Daoy (cell line): ENCODE measurements around the gene CORIN. TPM values are rescaled to one million over a fixed set of nuclear protein-coding genes. Genes with fewer than 3 reads are reported as not detected.

Experiments
- DNase-seq: peaks from one replicate; pipeline ENCODE4 v3.0.0-alpha.2; 2015; ENCODE audit warnings: low read depth
- total RNA-seq: library from RNA; depleted of rRNA; stranded (reverse); fragments of >200 nt; shearing (Covaris generic); gene quantifications from 2 replicates; pipeline ENCODE4 v1.2.3, GENCODE V29; 2014

Gene CORIN
- total RNA-seq, 1 experiment from 2014 or later: not detected

DNA sequence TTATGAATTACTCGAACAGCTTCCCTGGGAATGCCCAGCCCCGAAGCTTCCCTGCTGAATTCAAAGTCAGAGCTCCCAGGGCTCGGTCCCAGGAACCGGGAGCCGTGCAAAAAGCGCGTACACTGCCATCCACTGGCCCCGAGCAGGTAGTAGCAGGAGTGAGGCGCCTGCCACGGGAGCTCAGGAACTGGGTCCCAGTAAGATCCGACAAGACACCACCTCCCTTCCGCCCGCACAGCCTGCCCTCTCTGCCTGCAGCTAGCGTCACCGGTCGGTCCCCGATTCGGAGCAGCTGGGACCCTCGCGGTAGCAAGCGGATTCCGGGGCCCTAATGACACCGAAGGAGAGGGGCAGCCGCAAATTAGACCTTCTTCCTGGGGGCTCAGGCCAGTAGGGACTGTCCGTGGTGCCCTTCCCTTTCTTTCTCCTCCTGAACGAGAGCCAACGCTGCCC lies 1.2 kb downstream of the CORIN start:
- peak; percentile 86 for DNase-seq

- no peak for DNase-seq
Measured at GRCh38 chr4:47835494-47835893, 2.4 kb downstream of the CORIN start.

GRCh38 chr4:47831026-47831679 lies 6.7 kb downstream of the CORIN start:
- no peak for DNase-seq

- DNase-seq: no peak
Measured at GRCh38 chr4:47830265-47831025, 7.4 kb downstream of the CORIN start.

- no peak for DNase-seq
Measured at GRCh38 chr4:47829438-47829837, 8.4 kb downstream of the CORIN start.

DNA sequence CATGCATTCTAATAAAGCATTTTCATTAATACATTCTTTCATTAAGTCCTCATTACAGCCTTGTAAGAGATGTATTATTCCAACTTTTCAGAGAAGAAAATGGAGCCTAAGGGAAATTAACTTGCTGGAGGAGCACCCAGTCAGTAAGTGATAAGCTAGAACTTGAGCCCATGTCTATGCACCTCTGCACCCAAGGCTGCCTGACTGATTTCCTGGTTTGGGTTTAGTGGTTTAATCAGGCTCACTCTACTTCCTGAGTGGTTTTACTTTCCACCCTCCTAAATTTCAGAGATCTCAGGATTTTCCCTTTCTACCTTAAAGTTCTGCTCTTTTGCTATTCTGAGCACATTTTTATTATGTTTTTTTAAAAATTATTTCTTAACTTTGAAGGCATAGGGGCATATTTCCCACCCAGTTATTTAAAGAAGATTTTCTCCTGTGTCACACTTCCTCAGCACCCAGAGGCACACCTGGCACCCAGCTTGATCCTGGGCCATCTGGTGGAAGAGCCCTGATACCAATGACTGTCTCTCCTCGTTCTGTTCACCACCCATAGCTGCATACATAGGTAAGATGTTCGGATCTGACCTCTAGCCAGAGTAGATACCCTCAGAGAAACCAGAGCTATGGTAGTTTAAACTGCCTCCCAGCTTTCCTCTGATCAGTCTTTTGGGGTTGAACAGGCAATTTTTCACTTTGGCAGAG lies 10.4 kb downstream of the CORIN start:
- DNase-seq: no peak

GRCh38 chr4:47824840-47825239 lies 13.0 kb downstream of the CORIN start:
- no peak for DNase-seq

- DNase-seq: no peak
Measured at GRCh38 chr4:47819178-47819577, 18.7 kb downstream of the CORIN start.

DNA sequence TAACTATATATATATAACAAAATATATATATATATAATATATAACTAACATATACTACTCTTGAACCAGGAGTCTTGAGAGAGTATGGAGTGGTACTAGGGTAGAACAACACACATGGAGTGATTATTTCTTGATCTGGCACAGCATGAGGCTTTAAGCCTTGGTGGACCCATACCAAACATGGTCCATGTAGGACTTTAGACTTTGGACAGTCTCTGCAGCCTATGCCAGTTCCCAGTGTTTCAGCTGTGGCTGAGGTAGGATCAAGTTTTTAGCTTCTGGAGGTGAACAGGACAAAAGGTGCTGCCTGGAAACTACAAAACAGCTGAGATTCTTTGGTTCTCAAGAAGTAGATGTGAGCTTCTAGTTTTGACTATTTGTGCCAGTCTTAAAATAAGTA lies 20.6 kb downstream of the CORIN start:
- DNase-seq: no peak

DNA sequence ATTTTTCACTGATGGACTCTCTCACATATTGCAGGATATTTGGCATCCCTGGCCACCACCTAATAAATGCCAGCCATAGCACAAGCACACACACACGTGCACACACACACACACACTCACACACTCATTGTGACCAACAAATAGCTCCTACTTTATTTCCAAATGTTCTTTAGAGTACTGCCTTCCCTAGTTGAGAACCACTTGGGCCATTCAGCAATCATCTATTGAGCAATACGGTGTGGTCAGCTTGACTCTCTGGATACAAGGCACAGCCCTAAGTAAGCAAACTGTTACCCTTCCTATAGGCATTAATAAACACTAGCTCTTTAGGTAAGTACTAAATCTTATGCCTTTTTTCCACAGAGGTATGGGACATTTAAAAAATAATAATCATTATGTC lies 21.1 kb downstream of the CORIN start:
- no peak for DNase-seq

GRCh38 chr4:47814618-47815295 lies 23.1 kb downstream of the CORIN start:
- no peak for DNase-seq

DNA sequence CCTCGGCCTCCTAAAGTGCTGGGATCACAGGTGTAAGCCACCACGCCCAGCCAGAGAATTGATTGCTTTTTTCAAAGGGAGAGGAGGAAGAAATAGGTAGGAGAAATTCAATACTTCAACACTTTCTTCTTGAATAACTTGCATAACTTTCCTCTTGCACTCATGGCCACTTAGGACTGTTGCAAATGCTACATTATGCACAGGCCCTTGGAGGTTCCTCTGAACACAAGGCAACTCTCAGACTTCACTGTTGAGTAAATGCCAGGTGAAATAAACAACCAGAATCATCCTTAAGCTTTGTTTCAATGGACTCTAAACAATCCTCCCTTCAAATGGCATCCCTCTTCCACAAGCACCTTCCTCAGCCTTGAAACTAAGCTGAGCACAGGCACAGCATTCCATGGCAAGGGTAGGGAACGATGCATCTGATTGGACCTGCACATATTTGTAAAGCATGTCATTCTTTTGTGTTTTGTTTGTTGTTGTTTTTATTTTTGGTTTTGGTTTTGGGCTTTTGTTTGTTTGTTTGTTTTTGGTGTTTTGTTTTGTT lies 28.1 kb downstream of the CORIN start:
- no peak for DNase-seq

GRCh38 chr4:47804598-47804997 lies 33.3 kb downstream of the CORIN start:
- no peak for DNase-seq

GRCh38 chr4:47801481-47802002 lies 36.3 kb downstream of the CORIN start:
- no peak for DNase-seq

DNA sequence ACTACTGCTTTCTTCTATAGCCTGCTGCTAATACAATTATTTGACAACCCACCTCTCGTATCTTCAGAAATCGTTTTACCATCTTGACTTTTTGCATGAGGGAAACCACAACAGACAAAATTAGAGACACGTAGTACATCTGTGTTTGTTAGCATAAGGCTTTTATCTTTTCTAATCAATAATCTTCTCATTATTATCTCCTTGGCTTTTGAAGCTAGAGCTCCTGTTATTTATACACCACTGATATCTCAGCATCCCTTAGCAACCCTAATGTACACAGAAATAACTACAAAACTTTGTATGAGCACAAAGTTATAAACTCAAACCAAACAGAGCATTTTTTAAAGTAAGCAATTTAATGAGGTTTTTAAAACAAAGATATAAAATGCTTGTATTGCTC lies 39.7 kb downstream of the CORIN start:
- DNase-seq: no peak

GRCh38 chr4:47791965-47792364 lies 45.9 kb downstream of the CORIN start:
- no peak for DNase-seq

GRCh38 chr4:47790105-47790504 lies 47.8 kb downstream of the CORIN start:
- DNase-seq: no peak

- no peak for DNase-seq
Measured at GRCh38 chr4:47788126-47788525, 49.7 kb downstream of the CORIN start.

GRCh38 chr4:47786958-47787370 lies 50.9 kb downstream of the CORIN start:
- no peak for DNase-seq

- no peak for DNase-seq
Measured at GRCh38 chr4:47785153-47785552, 52.7 kb downstream of the CORIN start.

GRCh38 chr4:47784222-47784621 lies 53.6 kb downstream of the CORIN start:
- no peak for DNase-seq

DNA sequence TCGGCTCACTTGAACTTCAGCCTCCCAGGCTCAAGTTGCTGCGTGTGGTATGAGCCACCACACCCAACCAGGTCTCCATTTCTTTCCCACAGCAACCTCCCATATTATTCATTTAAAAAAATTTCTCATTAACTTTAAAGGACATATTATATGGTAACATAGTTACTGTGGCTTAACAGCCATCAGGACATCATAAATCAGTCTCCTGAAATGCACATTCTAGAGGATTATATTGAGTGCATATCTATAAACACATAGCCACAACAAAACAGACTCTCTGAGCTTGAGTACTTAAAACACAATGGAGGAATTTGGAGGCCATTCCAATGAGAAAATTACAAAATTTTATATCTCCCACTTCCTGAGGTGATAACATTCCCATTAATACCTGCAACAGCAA lies 61.5 kb downstream of the CORIN start:
- DNase-seq: no peak
